HG02798 (cell line): ENCODE data around the gene NEXN.

Source experiments
- ATAC-seq: cut with Tn5 transposase; IDR thresholded peaks from one replicate; pipeline ENCODE4 v1.9.1; 2021; ENCODE audit warnings: mild to moderate bottlenecking; ENCODE audit not compliant: unreplicated experiment, poor library complexity

Gene NEXN

GRCh38 chr1:77990629-77991204, 102.3 kb downstream of the NEXN start:
- no peak for ATAC-seq

- ATAC-seq, result no peak
Observed at GRCh38 chr1:77991638-77992037, 103.2 kb downstream of the NEXN start.
